Measurements from ENCODE around the gene ANK3.

ANK3 gene

DNA sequence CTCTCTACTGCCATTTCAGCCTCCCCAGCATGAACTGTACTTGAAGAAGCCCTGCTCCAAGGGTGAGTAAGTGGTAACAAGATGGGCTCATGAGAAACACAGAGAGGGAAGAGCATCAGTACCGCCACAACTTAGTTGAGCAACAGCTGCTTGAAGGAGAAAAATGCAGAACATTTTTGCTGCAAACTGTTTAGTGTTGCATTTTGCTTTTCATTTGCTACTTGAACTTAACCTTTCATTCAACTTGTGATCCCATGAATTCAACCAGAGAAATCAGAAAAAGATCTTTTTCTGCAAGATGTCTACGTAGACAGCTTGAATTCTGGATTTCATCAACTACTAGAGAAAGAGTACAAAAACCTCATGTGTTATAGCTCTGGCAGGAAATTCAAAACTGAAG is 40.7 kb downstream of the ANK3 start:
- DNase-seq: no peak

DNA sequence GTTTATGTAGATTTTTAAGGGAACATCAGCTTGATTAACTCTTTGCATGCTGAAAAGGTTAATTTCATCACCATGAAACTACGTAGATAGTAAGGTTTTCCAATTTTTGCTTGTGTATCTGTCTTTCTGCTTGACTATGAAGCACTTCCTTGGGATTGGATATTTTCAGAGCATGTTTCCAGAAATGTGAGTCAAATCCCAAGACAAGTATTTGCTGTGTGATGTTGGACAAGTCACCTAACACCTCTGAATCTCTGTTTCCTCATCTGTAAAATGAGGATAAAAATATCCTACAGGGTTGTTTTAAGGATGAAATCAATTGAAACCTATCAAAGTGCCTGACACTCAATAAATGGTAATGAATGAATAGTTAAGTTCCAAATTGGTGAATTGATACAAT is 42.4 kb downstream of the ANK3 start:
- DNase-seq: no peak

DNA sequence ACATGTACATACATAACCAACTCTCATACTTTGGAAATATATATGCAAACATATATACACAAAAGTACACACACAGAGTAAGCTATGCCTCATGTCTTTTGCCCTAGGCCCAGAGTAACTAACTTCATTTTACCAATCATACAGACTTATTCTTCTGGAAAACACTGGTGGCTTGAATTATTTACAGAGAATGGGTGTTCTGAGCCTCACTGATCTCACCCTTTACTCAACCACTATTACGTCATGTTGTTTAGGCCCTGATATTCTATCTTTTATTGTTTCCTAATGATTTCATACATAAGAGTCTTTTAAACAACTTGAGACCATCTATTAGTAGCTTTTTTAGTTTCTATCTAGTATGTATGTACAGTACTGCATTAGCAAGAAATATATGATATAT is 43.0 kb downstream of the ANK3 start:
- DNase-seq: no peak

DNA sequence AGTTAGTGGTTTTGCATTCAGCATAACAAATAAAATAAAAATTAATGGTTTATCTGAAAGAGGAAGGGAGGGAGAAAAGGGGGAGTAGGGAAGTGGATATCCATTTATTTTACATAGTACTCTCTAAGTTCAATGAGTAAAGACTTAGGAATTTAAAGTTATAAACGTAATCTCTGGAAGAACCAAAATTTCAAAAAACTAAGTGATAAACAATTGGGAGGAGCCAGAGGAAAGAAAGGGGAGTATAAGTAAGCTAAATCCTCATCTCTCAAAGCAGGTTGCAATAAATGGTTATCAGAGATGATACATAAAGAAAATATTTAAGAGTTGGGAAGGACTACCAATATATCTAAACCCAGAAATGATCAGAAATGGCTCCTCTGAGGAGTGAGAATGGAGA is 46.4 kb downstream of the ANK3 start:
- DNase-seq: no peak

DNA sequence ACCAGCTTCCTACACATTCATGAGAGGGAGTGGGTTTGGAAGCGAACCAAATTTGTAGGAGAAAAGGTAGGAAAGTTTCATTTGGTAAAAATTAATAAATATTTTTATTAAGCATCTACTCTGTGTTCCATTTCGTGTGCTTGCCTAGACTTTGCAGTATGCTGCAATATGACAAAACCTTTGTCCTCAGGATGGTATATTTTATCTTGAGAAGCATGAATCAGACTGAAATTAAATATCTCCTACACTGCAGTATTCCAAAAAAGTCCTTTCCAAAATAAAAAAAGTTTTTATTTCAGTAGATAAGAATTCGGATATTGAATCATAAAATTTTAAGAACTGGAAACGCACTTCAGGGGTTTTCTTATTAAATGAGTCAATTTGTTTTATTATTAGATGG is 47.7 kb downstream of the ANK3 start:
- DNase-seq: no peak

DNA sequence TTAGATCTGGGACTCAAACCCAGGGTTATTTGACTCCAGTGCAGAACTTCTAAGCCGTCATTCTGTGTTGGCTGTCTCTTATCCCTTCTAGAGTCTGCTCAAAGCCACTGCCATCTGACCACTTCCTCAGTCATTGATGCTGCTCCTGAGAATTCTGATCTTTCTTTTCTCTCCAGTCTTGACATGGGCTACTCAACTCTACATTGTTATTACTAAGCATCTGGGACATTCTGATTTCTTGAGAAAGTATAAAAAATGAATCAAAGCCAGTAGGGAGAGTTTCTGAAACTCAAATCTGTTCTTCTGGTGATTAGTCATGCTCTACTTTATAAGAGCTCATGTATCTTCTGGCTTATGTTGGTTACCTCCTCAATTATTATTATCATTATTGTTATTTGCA is 48.7 kb downstream of the ANK3 start:
- DNase-seq: no peak

DNA sequence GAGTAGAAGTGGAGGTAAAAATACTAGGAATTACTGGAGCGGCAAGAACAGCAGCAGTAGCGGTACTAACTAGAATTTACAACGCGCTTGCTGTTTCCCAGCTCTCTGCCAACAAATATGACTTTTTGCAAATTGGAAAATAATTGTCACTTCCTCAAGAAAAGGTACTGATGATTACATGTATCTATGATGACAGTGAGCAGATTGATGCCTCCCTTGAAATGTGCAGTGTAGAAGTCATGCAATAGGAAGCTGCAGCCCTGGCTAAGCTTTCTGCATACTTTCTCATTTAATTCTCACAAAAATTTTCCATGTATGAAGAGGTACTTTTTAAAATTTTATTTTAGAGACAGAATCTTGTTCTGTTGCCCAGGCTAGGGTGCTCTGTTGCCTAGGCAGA is 49.9 kb downstream of the ANK3 start:
- no peak for DNase-seq

DNA sequence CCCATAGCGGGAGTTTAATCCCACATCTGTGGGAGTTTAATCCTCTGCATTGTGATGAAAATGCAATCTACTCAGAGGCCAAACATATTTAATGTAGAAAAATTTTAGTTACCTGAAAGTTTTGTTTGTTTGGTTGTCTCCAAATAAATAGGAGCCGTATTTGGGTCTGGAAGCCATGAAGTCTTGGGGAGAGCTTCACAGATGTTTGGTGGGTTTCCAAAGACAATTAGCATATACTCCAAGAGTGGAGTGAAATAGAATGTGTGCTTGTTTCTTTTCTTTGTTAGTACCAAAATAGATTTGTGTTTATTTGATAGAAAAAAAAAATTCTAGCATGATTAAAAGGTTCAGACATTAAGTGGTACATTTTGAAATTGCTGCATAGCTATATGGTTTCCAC is 50.9 kb downstream of the ANK3 start:
- DNase-seq: no peak

DNA sequence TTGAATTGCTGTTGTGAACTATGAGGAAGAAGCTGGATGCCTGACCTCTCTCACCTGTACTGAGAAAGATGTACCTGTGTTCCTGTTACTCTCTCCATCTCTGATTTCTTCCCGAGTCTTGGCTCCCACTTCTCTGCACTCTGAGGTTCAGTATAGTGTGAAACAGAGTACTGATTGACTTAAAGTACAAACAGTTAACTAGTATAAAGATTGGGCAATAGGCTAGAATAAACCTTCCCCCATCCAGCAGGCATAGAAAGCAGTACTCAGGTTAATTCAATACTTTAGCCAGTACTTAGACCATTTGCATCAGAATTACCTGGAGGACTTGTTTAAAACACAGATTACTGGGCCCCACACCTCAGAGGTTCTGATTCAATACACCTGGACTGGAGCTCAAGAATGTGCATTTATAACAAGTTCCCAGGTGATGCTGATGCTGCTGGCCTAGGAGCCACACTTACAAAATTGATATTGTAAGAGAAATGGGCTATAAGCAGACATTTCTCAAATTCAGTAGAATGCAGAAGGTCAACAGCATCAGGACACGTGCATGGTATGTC is 51.6 kb downstream of the ANK3 start:
- DNase-seq: no peak

DNA sequence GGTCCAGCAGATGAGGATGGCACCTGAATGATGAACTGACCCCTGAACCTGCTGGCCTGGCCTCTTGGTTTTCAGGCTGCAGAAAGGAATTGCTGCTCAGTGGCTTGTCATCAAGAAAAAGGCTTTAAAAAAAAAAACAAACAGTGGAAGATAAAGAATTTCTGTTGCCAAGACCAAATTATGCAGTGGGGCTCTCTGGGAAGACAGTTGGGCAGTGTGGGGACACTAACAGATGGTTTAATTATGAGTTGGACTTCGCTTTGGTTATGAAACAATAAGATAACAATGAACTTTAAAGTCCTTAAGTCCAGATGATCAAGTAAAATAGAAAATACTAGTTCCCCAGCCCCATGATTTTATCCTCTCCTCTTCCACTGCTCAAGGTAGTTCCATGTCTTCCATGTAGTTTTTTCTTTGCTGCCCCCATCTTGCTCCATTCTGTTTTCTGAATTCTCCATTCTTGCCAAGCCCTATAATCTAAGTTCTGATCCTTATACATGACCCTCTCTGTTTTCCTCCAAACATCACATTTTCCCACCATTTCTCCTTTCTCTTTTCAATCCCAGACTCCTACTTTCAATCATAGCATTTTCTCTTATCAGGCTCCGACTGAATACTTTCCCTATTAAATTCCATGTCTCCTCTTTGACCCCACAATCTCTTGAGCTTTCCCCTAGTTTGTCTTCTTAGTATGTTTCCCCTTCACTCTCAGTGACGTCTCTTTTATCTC is 52.6 kb downstream of the ANK3 start:
- no peak for DNase-seq

DNA sequence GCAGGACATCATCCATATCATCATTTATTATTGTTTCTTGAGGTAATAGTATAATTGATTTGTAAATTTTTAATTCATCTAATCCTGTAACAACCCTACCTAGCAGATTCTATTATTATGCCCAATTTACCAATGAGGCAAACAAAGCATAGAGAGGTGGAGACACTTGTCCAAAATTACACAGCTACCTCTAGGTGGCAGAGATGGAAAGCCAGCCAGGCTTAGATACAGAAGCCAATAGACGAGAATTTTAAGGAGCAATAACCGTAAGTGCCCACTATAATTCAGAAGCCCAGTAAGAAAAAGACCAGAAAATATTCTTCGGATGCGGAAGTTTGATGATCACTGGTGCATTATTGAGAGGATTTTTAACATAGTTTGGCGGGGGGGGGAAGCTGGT is 54.0 kb downstream of the ANK3 start:
- peak in 3 of 58 donors; percentile 5 to 10 (median 9) for DNase-seq

DNA sequence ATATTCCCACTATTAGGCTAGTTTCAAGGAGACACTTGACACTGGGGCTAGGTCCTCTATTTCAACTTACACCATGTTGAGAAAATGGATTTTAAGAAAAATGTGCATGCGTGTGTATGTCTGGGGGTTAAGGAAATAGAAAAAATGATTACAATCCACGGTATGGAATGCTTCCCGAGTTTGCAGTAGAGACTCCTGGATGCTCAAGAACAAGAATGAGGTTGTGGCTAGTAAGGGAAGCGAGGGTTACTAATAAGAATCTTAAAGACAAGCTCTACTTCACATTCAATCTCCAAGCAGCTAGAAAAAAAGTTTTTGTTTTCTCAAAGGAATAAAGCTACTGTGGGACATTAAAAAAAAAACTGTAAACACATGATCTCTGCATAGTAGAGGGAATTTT is 54.7 kb downstream of the ANK3 start:
- DNase-seq: no peak

DNA sequence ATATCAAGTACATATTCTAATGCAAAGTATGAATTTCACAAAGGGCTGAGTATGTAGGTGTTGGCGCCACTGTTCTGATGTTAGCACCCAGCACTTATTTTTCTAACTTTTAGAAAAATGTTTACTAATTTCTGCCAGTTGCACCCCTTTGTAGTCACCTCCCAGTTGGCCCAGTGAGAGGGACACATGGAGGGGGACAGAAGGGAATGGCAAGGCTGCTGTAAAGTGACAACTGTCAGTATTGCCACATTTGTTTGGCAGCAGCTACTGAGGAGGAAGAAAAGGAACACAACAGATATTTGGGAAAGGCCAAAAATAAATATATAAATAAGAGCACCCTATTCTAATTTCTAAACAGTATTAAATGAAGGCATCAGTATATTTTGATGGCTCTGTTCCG is 57.3 kb downstream of the ANK3 start:
- no peak for DNase-seq

DNA sequence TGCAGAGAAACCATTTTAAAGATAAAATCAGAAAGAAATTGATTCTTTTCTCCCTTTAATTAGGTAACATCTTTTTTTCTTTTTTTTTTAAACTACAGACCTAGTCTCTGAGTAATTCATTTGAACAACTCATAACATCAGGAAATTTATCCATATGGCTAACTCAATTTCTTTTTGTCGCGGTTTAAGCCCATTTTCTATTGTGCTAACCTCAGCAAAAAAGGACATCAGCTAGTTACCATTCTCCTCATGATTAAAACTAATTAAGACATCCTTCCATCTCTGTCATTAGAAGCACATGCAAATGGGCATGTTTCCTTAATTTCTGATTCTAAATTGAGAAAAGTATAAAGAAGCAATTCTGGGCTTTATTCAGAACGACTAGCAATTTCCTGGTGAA is 57.8 kb downstream of the ANK3 start:
- no peak for DNase-seq

DNA sequence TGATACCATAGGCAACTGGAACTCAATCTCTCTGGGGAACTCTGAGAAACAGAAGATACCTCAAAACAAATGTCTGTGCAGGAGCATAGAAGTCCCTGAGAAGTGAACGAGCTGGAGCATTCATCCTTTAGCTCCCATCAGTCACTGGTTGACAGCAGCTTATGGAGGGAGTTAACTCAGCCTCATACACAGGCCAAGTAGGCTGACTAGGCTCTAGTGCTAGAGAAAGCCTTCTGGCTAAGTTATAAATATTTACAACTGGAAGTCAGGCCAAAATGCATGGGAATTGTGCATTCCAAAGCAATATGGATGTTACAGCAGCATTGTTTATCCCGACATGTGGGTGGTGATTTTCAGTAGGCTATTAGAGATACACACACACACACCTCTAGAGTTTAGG is 66.5 kb downstream of the ANK3 start:
- no peak for DNase-seq

DNA sequence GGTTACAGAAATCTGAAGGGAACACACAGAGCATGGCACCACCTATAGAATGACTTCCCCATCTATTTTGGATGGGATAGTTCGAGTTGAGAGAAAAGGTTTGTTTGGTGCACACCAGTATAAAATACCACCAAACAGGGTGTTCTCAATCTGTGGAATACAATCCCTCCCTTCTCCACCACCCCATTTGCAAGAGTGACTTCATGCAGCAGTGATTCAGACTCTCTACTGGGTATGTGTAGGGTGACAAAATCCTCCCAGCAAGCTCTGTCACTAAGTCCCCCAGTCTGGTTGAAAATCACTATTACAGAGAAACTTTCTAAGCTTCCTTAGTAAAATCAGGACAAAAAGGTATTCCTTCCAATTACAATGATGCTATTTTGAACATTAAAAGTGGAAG is 69.0 kb downstream of the ANK3 start:
- no peak for DNase-seq

DNA sequence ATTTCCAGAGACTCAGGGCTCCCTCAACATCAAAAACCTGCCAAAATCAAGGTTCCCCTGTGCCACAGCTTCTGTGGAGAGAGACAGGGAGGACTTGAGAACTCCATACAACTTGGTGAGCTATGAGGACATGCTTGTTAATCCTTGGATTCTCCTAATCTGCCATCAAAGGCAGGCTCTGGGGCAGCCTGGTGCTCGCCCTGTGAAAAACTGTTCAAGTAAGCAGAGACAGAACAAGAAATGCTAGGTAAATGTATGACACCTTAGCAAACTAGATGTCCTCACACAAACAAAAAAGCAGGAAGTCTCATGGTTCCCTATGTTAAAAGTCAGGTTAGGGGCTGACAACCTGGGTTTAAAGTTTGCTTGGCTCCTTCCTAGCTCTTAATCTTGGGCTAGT is 73.6 kb downstream of the ANK3 start:
- DNase-seq: no peak

DNA sequence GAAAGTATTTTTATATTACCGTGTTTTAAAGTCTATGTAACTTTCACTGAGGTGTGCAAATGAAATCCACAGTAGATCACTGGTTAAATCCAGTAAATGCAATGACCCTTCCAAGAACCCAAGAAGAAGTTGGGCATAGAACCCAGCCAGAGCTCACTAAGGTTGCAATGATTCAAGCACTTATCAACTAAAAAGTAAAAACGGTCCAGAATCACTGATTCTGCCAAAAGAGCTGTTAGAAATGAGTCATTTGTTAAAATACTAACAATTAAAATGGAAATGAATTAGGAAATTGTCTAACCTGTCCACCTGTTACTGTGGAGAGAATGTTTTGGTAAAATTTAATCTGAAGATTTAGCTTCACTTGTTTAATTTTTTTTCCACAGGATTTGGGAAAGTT is 74.4 kb downstream of the ANK3 start:
- no peak for DNase-seq

DNA sequence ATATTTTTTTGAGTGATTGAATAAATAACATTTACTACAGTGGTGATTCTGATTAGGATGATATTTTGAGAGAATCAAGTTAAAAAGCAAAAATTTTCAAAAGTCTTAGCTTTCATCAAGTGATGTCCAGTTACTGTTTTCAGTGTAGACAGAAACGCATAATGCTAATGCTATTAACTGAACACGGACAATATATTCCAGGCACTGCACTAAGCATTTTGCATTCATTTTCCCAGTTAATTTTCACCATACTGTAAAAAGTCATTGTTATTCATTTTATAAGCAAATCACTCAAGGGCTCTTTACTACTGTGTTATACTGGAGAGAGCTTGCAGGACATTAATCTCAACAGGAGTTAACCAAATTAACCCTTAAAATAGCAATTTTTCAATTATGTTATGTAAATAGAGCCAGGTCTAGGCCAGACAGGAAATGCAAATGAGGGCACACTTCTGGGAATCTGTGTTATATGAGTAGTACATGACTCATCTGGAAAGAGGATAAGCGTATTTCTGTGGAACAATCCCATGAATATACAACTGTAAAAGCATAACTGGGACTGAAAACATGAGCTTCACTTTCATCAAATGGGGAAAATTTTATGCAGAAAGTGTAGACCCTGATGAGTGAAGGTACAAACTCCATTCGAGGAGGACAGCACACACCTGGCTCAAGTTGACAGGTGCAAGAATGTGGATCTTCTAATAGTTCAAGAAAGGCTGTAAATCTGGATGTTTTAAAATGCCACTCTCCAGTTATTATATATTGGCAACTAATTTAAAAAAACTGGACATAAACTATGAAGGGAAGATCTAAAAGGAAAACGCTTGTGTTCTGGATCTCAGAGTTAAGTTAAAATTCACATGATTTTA is 75.4 kb downstream of the ANK3 start:
- DNase-seq: peak in 1 of 58 donors; percentile 29

DNA sequence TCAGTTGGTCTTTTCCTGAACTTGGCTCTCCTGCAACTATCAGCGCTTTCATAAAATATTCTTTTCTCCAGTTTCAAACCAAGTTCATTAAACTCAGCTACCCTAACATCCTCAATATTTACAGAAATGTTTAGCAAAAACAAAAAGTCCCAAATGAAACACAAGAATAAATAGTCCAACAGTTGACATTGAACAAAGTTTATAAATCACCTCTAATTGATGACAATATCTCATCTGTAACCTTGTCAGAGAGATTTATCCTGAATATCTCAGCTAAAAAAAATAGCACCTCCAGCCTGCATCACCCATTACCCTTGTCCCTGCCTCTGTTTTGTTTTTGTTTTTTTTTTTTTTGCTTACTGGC is 76.1 kb downstream of the ANK3 start:
- no peak for DNase-seq

DNA sequence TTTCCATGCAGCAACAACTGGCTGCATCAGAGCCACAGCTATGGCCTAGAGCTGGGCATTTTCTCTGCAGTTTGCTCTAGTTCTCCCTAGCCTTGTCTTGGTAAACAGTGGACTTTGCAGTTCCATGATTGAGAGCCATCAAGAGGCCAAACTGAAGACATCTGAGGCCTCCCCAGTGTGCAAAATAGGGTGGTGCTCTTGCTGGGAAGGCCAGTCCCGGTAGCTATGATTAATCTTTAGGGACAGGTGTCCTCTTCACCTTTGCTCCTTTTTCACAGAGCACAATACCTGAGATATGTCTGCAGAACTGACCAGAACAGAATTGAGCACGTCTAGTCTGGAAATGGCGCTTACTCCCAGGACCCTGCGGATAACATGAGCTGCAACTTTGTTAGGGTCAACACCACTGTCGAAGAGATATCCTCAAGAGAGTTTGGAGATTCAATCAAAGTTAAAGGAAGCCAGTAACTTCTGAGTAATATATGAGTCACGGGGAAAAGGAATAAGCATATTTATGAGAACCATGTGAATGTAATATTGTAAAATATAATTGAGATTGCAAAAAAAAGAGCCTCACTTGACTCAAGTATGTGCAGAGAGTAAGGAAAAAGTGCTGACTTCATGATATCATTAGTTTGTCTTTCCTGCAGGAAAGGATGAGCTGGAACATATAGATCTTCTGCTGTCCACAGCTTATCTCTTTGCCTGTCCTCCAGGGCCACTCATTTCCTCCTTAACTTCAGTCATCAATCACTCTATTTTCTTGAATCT is 76.7 kb downstream of the ANK3 start:
- no peak for DNase-seq

DNA sequence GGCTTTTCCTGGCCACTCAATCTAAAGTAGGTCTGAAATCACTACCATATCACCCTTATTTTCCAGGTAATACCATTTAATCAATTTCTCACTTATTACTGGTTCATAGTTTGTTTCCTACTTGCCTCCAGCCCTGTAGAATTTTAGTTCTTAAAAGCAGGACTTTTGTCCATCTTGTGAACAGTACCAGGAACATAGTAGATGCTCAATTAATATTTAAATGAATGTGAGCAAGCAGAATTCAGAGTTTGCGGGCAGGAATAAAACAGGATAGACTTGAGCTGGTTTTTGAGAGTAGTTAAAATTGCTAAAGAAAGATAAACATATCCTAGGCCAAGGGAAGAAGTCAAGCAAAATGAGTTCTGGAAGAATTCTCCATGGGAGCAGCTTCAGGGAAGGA is 77.9 kb downstream of the ANK3 start:
- no peak for DNase-seq

All from anterior cingulate cortex (tissue), 58 donors.